HG03139 (cell line): ENCODE measurements around the gene PCSK2.

Experiments
- ATAC-seq: cut with Tn5 transposase; IDR thresholded peaks from one replicate; pipeline ENCODE4 v1.9.1; 2021; ENCODE audit not compliant: unreplicated experiment

PCSK2 gene

GRCh38 chr20:17236766-17237165 lies 9.9 kb downstream of the PCSK2 start:
- ATAC-seq, result no peak

GRCh38 chr20:17248224-17248623 lies 21.4 kb downstream of the PCSK2 start:
- ATAC-seq, result no peak

GRCh38 chr20:17262786-17263185 lies 35.9 kb downstream of the PCSK2 start:
- ATAC-seq, result no peak

- no peak for ATAC-seq
Observed at GRCh38 chr20:17273717-17274116, 46.9 kb downstream of the PCSK2 start.

GRCh38 chr20:17276101-17276500 lies 49.3 kb downstream of the PCSK2 start:
- no peak for ATAC-seq

- ATAC-seq, result no peak
Observed at GRCh38 chr20:17281478-17281877, 54.6 kb downstream of the PCSK2 start.

- no peak for ATAC-seq
Observed at GRCh38 chr20:17282501-17282900, 55.7 kb downstream of the PCSK2 start.

- no peak for ATAC-seq
Observed at GRCh38 chr20:17287503-17287902, 60.7 kb downstream of the PCSK2 start.

- no peak for ATAC-seq
Observed at GRCh38 chr20:17287998-17288397, 61.2 kb downstream of the PCSK2 start.

- ATAC-seq, result no peak
Observed at GRCh38 chr20:17295151-17295726, 68.4 kb downstream of the PCSK2 start.

- ATAC-seq, result no peak
Observed at GRCh38 chr20:17295991-17296390, 69.2 kb downstream of the PCSK2 start.

GRCh38 chr20:17298171-17298570 lies 71.3 kb downstream of the PCSK2 start:
- ATAC-seq, result no peak

GRCh38 chr20:17298751-17299150 lies 71.9 kb downstream of the PCSK2 start:
- ATAC-seq, result no peak

GRCh38 chr20:17300113-17300512 lies 73.3 kb downstream of the PCSK2 start:
- no peak for ATAC-seq

GRCh38 chr20:17304774-17305173 lies 77.9 kb downstream of the PCSK2 start:
- no peak for ATAC-seq

- no peak for ATAC-seq
Observed at GRCh38 chr20:17306427-17306826, 79.6 kb downstream of the PCSK2 start.

- no peak for ATAC-seq
Observed at GRCh38 chr20:17314264-17314663, 87.4 kb downstream of the PCSK2 start.

- ATAC-seq, result no peak
Observed at GRCh38 chr20:17315407-17316231, 88.8 kb downstream of the PCSK2 start.

- no peak for ATAC-seq
Observed at GRCh38 chr20:17316316-17317038, 89.6 kb downstream of the PCSK2 start.

- no peak for ATAC-seq
Observed at GRCh38 chr20:17317341-17317740, 90.5 kb downstream of the PCSK2 start.

- ATAC-seq, result no peak
Observed at GRCh38 chr20:17320456-17320855, 93.6 kb downstream of the PCSK2 start.

GRCh38 chr20:17326096-17326495 lies 99.3 kb downstream of the PCSK2 start:
- ATAC-seq, result no peak
